Kasumi-1 (cell line): Measurements from ENCODE around the gene VAX1.
A peak's percentile ranks its signal among the peaks of the same experiment; 100 is the strongest.
"Not testable (repeated sequence)": the region's sequence is repeated elsewhere in the genome, so short reads cannot be mapped to it uniquely, and the experiment has no call there.

Source experiments
- DNase-seq, 2 experiments: peaks; one replicate each; lab custom pipeline; 2025; lab: John Stamatoyannopoulos, UW

The VAX1 gene

GRCh38 chr10:117137911-117138642, at the start of gene VAX1:
VAX1 (minus strand) TSS chr10:117138270; CDS start chr10:117138056, 214 bp downstream.
- no peak for DNase-seq

- DNase-seq: peak; percentile 30 to 50
Measured at GRCh38 chr10:117186832-117187615, 49.0 kb upstream of the VAX1 start.

GRCh38 chr10:117185817-117186216, 47.7 kb upstream of the VAX1 start:
- DNase-seq: not testable (repeated sequence)

- DNase-seq: no peak
Measured at GRCh38 chr10:117184821-117185220, 46.8 kb upstream of the VAX1 start.

- DNase-seq: no peak
Measured at GRCh38 chr10:117184296-117184695, 46.2 kb upstream of the VAX1 start.

GRCh38 chr10:117178190-117178589, 40.1 kb upstream of the VAX1 start:
- DNase-seq: no peak

- peak; percentile 91 to 93 for DNase-seq
Measured at GRCh38 chr10:117175901-117176534, 37.9 kb upstream of the VAX1 start.

- peak; percentile 64 to 72 for DNase-seq
Measured at GRCh38 chr10:117175215-117175900, 37.3 kb upstream of the VAX1 start.

- peak; percentile 89 for DNase-seq
Measured at GRCh38 chr10:117174439-117175214, 36.6 kb upstream of the VAX1 start.

- DNase-seq: no peak
Measured at GRCh38 chr10:117170244-117170643, 32.2 kb upstream of the VAX1 start.

- DNase-seq: no peak
Measured at GRCh38 chr10:117169480-117169879, 31.4 kb upstream of the VAX1 start.

- DNase-seq: no peak
Measured at GRCh38 chr10:117168729-117169128, 30.7 kb upstream of the VAX1 start.

- peak; percentile 55 to 57 for DNase-seq
Measured at GRCh38 chr10:117167789-117168674, 30.0 kb upstream of the VAX1 start.

- DNase-seq: no peak
Measured at GRCh38 chr10:117167346-117167788, 29.3 kb upstream of the VAX1 start.

GRCh38 chr10:117166418-117167345, 28.6 kb upstream of the VAX1 start:
- no peak for DNase-seq

- DNase-seq: peak; percentile 40 to 44
Measured at GRCh38 chr10:117165538-117166417, 27.7 kb upstream of the VAX1 start.

- DNase-seq: no peak
Measured at GRCh38 chr10:117164592-117165537, 26.8 kb upstream of the VAX1 start.
